SU-DHL-6 (cell line): ENCODE data around the gene ATG14.
"Not testable (repeated sequence)": the region's sequence is repeated elsewhere in the genome, so short reads cannot be mapped to it uniquely, and the experiment has no call there.

Experiments
- H2AFZ ChIP-seq: fragments of 200-600 bp; sonication (generic); 2 replicates; pipeline ENCODE4 v1.6.1; 2014; ENCODE audit warnings: low read depth, mild to moderate bottlenecking, moderate library complexity, mixed read lengths, antibody characterized with exemption, low read length; ENCODE audit not compliant: severe bottlenecking
- H3F3A ChIP-seq: fragments of 200-600 bp; shearing (Covaris generic); 2 replicates; pipeline ENCODE4 v1.6.0; 2016; ENCODE audit warnings: antibody characterized with exemption, mild to moderate bottlenecking; ENCODE audit not compliant: insufficient read depth
- H3K27ac ChIP-seq: fragments of 200-600 bp; sonication (generic); 2 replicates; pipeline ENCODE4 v1.5.1; 2016; ENCODE audit warnings: low read depth, mild to moderate bottlenecking, low read length, moderate library complexity, mixed read lengths
- H3K27me3 ChIP-seq: fragments of 200-600 bp; sonication (generic), shearing (Covaris generic); 2 replicates; pipeline ENCODE4 v1.6.0; 2014; ENCODE audit warnings: mild to moderate bottlenecking, low read length
- H3K36me3 ChIP-seq: fragments of 200-600 bp; sonication (generic); 2 replicates; pipeline ENCODE4 v1.6.1; 2014; ENCODE audit warnings: mild to moderate bottlenecking, low read length, mixed read lengths
- H3K4me2 ChIP-seq: fragments of 300-600, 200-600 bp; shearing (Covaris generic), sonication (generic); 2 replicates; pipeline ENCODE4 v1.6.0; 2014; ENCODE audit warnings: low read length, low read depth, mild to moderate bottlenecking; ENCODE audit not compliant: poor library complexity, severe bottlenecking
- H3K4me3 ChIP-seq: fragments of 200-600 bp; sonication (generic); 2 replicates; pipeline ENCODE4 v1.5.1; 2014; ENCODE audit warnings: antibody characterized with exemption, low read length, mild to moderate bottlenecking, mixed read lengths; ENCODE audit not compliant: insufficient read depth, poor library complexity, severe bottlenecking
- H3K79me2 ChIP-seq: fragments of 200-600 bp; sonication (generic); 2 replicates; pipeline ENCODE4 v1.6.1; 2014; ENCODE audit warnings: mild to moderate bottlenecking, low read length, moderate library complexity; ENCODE audit not compliant: insufficient read depth
- H3K9ac ChIP-seq: fragments of 200-600 bp; sonication (generic); 2 replicates; pipeline ENCODE4 v1.7.0; 2014; ENCODE audit warnings: mild to moderate bottlenecking, low read length
- H3K9me2 ChIP-seq: fragments of 200-600 bp; sonication (generic); replicated peaks from 2 replicates; pipeline ENCODE4 v1.6.1; 2014; ENCODE audit warnings: low read length; ENCODE audit not compliant: insufficient read depth
- H3K9me3 ChIP-seq: fragments of 200-600 bp; sonication (generic); 2 replicates; pipeline ENCODE4 v1.6.1; 2014; ENCODE audit warnings: low read length, mixed read lengths; ENCODE audit not compliant: insufficient read depth
- H4K20me1 ChIP-seq: fragments of 200-600 bp; sonication (generic); 2 replicates; pipeline ENCODE4 v1.6.1; 2014; ENCODE audit warnings: low read depth, mild to moderate bottlenecking, antibody characterized with exemption, low read length, moderate library complexity, mixed read lengths
- CTCF ChIP-seq: fragments of 200-600 bp; sonication (generic); IDR thresholded peaks from one replicate; pipeline ENCODE4 v1.5.1; 2017; ENCODE audit warnings: antibody characterized with exemption, mild to moderate bottlenecking, low read length, moderate library complexity; ENCODE audit not compliant: insufficient read depth, poor library complexity, severe bottlenecking
- EZH2phosphoT487 ChIP-seq: fragments of 200-600 bp; sonication (generic), shearing (Covaris generic); conservative IDR thresholded peaks from 2 replicates; pipeline ENCODE4 v1.6.1; 2018; ENCODE audit warnings: mild to moderate bottlenecking, antibody characterized with exemption, low read length, moderate library complexity, mixed read lengths

ATG14 gene

DNA sequence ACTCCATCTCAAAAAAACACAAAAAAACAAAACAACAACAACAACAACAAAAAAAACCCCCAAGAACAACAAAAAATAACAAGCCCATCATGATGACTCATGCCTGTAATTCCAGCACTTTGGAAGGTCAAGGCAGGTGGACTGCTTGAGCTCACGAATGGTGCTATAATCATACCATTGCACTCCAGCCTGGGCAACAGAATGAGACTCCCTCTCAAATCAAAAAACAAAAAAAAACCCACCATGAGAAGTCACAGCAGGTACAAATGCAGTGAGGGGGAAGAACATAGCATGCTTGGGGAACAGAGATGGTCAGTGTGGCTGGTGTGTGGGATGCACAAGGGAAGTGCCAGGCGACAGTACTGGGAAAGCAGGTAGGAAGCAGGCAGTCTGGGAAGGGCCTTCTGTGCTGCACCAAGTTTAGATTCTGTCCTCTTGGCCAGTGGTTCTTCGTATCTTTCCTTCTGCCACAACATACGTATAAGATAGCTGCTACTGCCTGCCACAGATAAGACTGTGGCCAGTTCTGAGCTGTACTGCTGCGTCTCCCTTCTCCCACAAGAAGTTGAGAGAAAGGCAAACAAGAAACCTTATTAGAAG lies 28.0 kb downstream of the ATG14 start:
- H4K20me1 ChIP-seq = no peaks in the 10 kb centered on the region
- no peak overlapping the region for H3K27ac ChIP-seq
- no peaks in the 10 kb centered on the region for H3K9me3 ChIP-seq
- no peak overlapping the region for H3K4me2 ChIP-seq
- no peaks in the 10 kb centered on the region for H3K79me2 ChIP-seq
- H3K9ac ChIP-seq = no peak overlapping the region
- no peaks in the 10 kb centered on the region for H3F3A ChIP-seq
- TF ChIP-seq EZH2phosphoT487 = no peak
- H3K36me3 ChIP-seq = no peaks in the 10 kb centered on the region
- H3K4me3 ChIP-seq = no peak overlapping the region
- H2AFZ ChIP-seq = no peak overlapping the region
- no peaks in the 10 kb centered on the region for H3K27me3 ChIP-seq
- H3K9me2 ChIP-seq = no peaks in the 10 kb centered on the region

DNA sequence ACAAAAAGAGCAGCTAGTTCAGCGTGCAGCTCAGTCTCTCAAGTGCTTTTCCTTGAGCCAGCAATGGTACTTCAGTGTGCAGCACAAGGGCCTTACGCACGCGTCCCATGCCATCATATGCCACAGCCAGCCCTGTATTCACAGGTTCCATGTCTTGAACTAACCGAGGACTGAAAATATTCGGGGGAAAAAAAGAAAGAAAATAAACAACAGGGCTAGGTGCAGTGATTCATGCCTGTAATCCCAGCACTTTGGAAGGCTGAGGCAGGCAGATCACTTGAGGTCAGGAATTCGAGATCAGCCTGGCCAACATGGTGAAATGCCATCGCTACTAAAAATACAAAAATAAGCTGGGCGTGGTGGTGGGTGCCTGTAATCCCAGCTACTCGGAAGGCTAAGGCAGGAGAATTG lies 28.6 kb downstream of the ATG14 start:
- H3K27ac ChIP-seq, H3K9me3 ChIP-seq, H3K79me2 ChIP-seq, H3K27me3 ChIP-seq, H3K4me2 ChIP-seq, H4K20me1 ChIP-seq, H2AFZ ChIP-seq, H3K9ac ChIP-seq, H3K4me3 ChIP-seq, H3K36me3 ChIP-seq, H3F3A ChIP-seq, H3K9me2 ChIP-seq: not testable (repeated sequence)

GRCh38 chr14:55382483-55382882 lies 29.1 kb downstream of the ATG14 start:
- H4K20me1 ChIP-seq = no peaks in the 10 kb centered on the region
- H3K4me3 ChIP-seq = no peak overlapping the region
- H3K79me2 ChIP-seq = no peaks in the 10 kb centered on the region
- H3K36me3 ChIP-seq = no peaks in the 10 kb centered on the region
- no peaks in the 10 kb centered on the region for H3K9me2 ChIP-seq
- no peaks in the 10 kb centered on the region for H3K27me3 ChIP-seq
- H3K9me3 ChIP-seq = no peaks in the 10 kb centered on the region
- H3K9ac ChIP-seq = no peak overlapping the region
- no peak overlapping the region for H2AFZ ChIP-seq
- H3K4me2 ChIP-seq = no peak overlapping the region
- H3K27ac ChIP-seq = no peak overlapping the region
- H3F3A ChIP-seq = no peaks in the 10 kb centered on the region
- TF ChIP-seq CTCF = no peak
- no peak for TF ChIP-seq EZH2phosphoT487

GRCh38 chr14:55381561-55381960 lies 30.1 kb downstream of the ATG14 start:
- Histone ChIP-seq H3K4me2 (no peak overlapping the region), H3K27me3 (no peaks in the 10 kb centered on the region), H3K79me2 (no peaks in the 10 kb centered on the region), H3K9me2 (no peaks in the 10 kb centered on the region), H3K27ac (no peak overlapping the region), H3K9me3 (no peaks in the 10 kb centered on the region), H2AFZ (no peak overlapping the region), H3F3A (no peaks in the 10 kb centered on the region), H3K4me3 (no peak overlapping the region), H3K9ac (no peak overlapping the region), H3K36me3 (no peaks in the 10 kb centered on the region), H4K20me1 (no peaks in the 10 kb centered on the region)
- TF ChIP-seq EZH2phosphoT487 (no peak), CTCF (no peak)
